Spinal cord (tissue), 10 donors: ENCODE data around the gene TUBGCP3. TPM values are rescaled to one million over a fixed set of nuclear protein-coding genes. Genes with fewer than 3 reads are reported as not detected.
A peak's percentile ranks its signal among the peaks of the same experiment; 100 is the strongest.

Experiments
- DNase-seq, 6 donors: peaks; one replicate each; pipeline versions ENCODE4 v3.0.0 to v3.0.0-alpha.2; 2013 to 2015; ENCODE audit warnings: low spot score in 6 of 6, low read depth in 4 of 6
- H3K27ac ChIP-seq: one replicate; pipeline ENCODE4 v1.5.1; 2013; ENCODE audit warnings: low read depth, low read length, control low read depth
- H3K27me3 ChIP-seq: one replicate; pipeline ENCODE4 v1.6.1; 2013; ENCODE audit warnings: low read length; ENCODE audit not compliant: control insufficient read depth, insufficient read depth
- H3K36me3 ChIP-seq: one replicate; pipeline ENCODE4 v1.6.1; 2013; ENCODE audit warnings: low read length; ENCODE audit not compliant: control insufficient read depth, insufficient read depth
- H3K4me1 ChIP-seq: one replicate; pipeline ENCODE4 v1.6.1; 2013; ENCODE audit warnings: low read length; ENCODE audit not compliant: control insufficient read depth, insufficient read depth
- H3K4me3 ChIP-seq: one replicate; pipeline ENCODE4 v1.5.1; 2013; ENCODE audit warnings: low read depth, low read length, control low read depth
- H3K9me3 ChIP-seq: one replicate; pipeline ENCODE4 v1.6.1; 2013; ENCODE audit warnings: low read length; ENCODE audit not compliant: control insufficient read depth, insufficient read depth
- WGBS: methylation state at CpG from one replicate; pipeline ENCODE4 v1.1.5; 2013; ENCODE audit warnings: missing lambda C conversion rate; ENCODE audit not compliant: insufficient coverage; 5-methylcytosine and 5-hydroxymethylcytosine counted together
- polyA plus RNA-seq, 2 donors: library from polyadenylated mRNA; unstranded; fragments of 120-200 nt; gene quantifications; one replicate each; pipeline ENCODE4 v1.2.1, GENCODE V29; 2013; ENCODE audit not compliant: insufficient read length in 2 of 2
- total RNA-seq, 2 donors: library from RNA; depleted of rRNA in 1 of 2; stranded (reverse); fragments of 120-200 nt in 1 of 2; fragments of >200 nt in 1 of 2; gene quantifications; one replicate each; pipeline versions ENCODE4 v1.2.3 to v1.2.4, GENCODE V29; 2013 to 2014
- donor health status: healthy.

TUBGCP3 gene
- total and polyA plus RNA-seq, 4 donors: 23.2 to 40.5 (median 33.5) TPM

- Histone ChIP-seq H3K36me3 (peaks cover 2% of the 10 kb centered on the region), H3K4me3 (no peak overlapping the region), H3K27me3 (no peaks in the 10 kb centered on the region), H3K4me1 (no peaks in the 10 kb centered on the region), H3K27ac (no peak overlapping the region), H3K9me3 (no peaks in the 10 kb centered on the region)
- 91% methylated on average over 9 of the region's 11 CpGs for WGBS
- DNase-seq: no peak
Observed at GRCh38 chr13:112627161-112627560, 39.2 kb upstream of the TUBGCP3 start.

- H3K9me3 ChIP-seq: no peaks in the 10 kb centered on the region
- peaks cover 2% of the 10 kb centered on the region for H3K36me3 ChIP-seq
- no peaks in the 10 kb centered on the region for H3K4me1 ChIP-seq
- H3K27ac ChIP-seq: no peak overlapping the region
- DNase-seq: no peak
- no peaks in the 10 kb centered on the region for H3K27me3 ChIP-seq
- H3K4me3 ChIP-seq: no peak overlapping the region
- WGBS: 89% methylated on average over 10 of the region's 10 CpGs
Observed at GRCh38 chr13:112626761-112627160, 38.8 kb upstream of the TUBGCP3 start.

GRCh38 chr13:112626124-112626523 lies 38.2 kb upstream of the TUBGCP3 start:
- Histone ChIP-seq H3K27ac (no peak overlapping the region), H3K4me3 (no peak overlapping the region), H3K9me3 (no peaks in the 10 kb centered on the region), H3K36me3 (peaks cover 2% of the 10 kb centered on the region), H3K27me3 (no peaks in the 10 kb centered on the region), H3K4me1 (no peaks in the 10 kb centered on the region)
- WGBS: 88% methylated on average over 8 of the region's 8 CpGs
- no peak for DNase-seq

GRCh38 chr13:112625698-112626097 lies 37.7 kb upstream of the TUBGCP3 start:
- Histone ChIP-seq H3K4me1 (no peaks in the 10 kb centered on the region), H3K4me3 (no peak overlapping the region), H3K27ac (no peak overlapping the region), H3K36me3 (peaks cover 2% of the 10 kb centered on the region), H3K9me3 (no peaks in the 10 kb centered on the region), H3K27me3 (no peaks in the 10 kb centered on the region)
- WGBS: 68% methylated on average over 3 of the region's 8 CpGs
- DNase-seq: no peak

- Histone ChIP-seq H3K27me3 (no peaks in the 10 kb centered on the region), H3K9me3 (no peaks in the 10 kb centered on the region), H3K4me1 (no peaks in the 10 kb centered on the region), H3K27ac (no peak overlapping the region), H3K36me3 (peaks cover 2% of the 10 kb centered on the region), H3K4me3 (no peak overlapping the region)
- WGBS: 89% methylated on average over 19 of the region's 19 CpGs
- no peak for DNase-seq
Observed at GRCh38 chr13:112624602-112625430, 36.9 kb upstream of the TUBGCP3 start.

- no peaks in the 10 kb centered on the region for H3K4me1 ChIP-seq
- H3K36me3 ChIP-seq: peaks cover 2% of the 10 kb centered on the region
- no peaks in the 10 kb centered on the region for H3K9me3 ChIP-seq
- H3K27me3 ChIP-seq: no peaks in the 10 kb centered on the region
- 86% methylated on average over 16 of the region's 16 CpGs for WGBS
- no peak for DNase-seq
- H3K4me3 ChIP-seq: no peak overlapping the region
- no peak overlapping the region for H3K27ac ChIP-seq
Observed at GRCh38 chr13:112624040-112624439, 36.1 kb upstream of the TUBGCP3 start.

GRCh38 chr13:112623051-112623711 lies 35.2 kb upstream of the TUBGCP3 start:
- Histone ChIP-seq H3K4me3 (no peak overlapping the region), H3K27ac (no peak overlapping the region), H3K27me3 (no peaks in the 10 kb centered on the region), H3K36me3 (peaks cover 2% of the 10 kb centered on the region), H3K9me3 (no peaks in the 10 kb centered on the region), H3K4me1 (no peaks in the 10 kb centered on the region)
- no peak for DNase-seq
- 85% methylated on average over 16 of the region's 17 CpGs for WGBS

- no peak overlapping the region for H3K27ac ChIP-seq
- DNase-seq: no peak
- H3K27me3 ChIP-seq: no peaks in the 10 kb centered on the region
- H3K4me3 ChIP-seq: no peak overlapping the region
- H3K9me3 ChIP-seq: no peaks in the 10 kb centered on the region
- WGBS: 70% methylated on average over 7 of the region's 7 CpGs
- H3K4me1 ChIP-seq: no peaks in the 10 kb centered on the region
- H3K36me3 ChIP-seq: peaks cover 2% of the 10 kb centered on the region
Observed at GRCh38 chr13:112622375-112622774, 34.4 kb upstream of the TUBGCP3 start.

GRCh38 chr13:112619730-112620631 lies 32.0 kb upstream of the TUBGCP3 start:
- Histone ChIP-seq H3K9me3 (no peaks in the 10 kb centered on the region), H3K36me3 (peaks cover 2% of the 10 kb centered on the region), H3K27ac (no peak overlapping the region), H3K4me1 (no peaks in the 10 kb centered on the region), H3K4me3 (no peak overlapping the region), H3K27me3 (no peaks in the 10 kb centered on the region)
- WGBS: 44% methylated on average over 19 of the region's 24 CpGs
- DNase-seq: peak in 4 of 6 donors; percentile 59 to 97 (median 81)
